SU-DHL-6 (cell line): Measurements from ENCODE around the gene SASS6.

Source experiments
- H2AFZ ChIP-seq: fragments of 200-600 bp; sonication (generic); 2 replicates; pipeline ENCODE4 v1.6.1; 2014; ENCODE audit warnings: low read depth, mild to moderate bottlenecking, moderate library complexity, mixed read lengths, antibody characterized with exemption, low read length; ENCODE audit not compliant: severe bottlenecking
- H3F3A ChIP-seq: fragments of 200-600 bp; shearing (Covaris generic); 2 replicates; pipeline ENCODE4 v1.6.0; 2016; ENCODE audit warnings: antibody characterized with exemption, mild to moderate bottlenecking; ENCODE audit not compliant: insufficient read depth
- H3K27ac ChIP-seq: fragments of 200-600 bp; sonication (generic); 2 replicates; pipeline ENCODE4 v1.5.1; 2016; ENCODE audit warnings: low read depth, mild to moderate bottlenecking, low read length, moderate library complexity, mixed read lengths
- H3K27me3 ChIP-seq: fragments of 200-600 bp; sonication (generic), shearing (Covaris generic); 2 replicates; pipeline ENCODE4 v1.6.0; 2014; ENCODE audit warnings: mild to moderate bottlenecking, low read length
- H3K36me3 ChIP-seq: fragments of 200-600 bp; sonication (generic); 2 replicates; pipeline ENCODE4 v1.6.1; 2014; ENCODE audit warnings: mild to moderate bottlenecking, low read length, mixed read lengths
- H3K4me2 ChIP-seq: fragments of 300-600, 200-600 bp; shearing (Covaris generic), sonication (generic); 2 replicates; pipeline ENCODE4 v1.6.0; 2014; ENCODE audit warnings: low read length, low read depth, mild to moderate bottlenecking; ENCODE audit not compliant: poor library complexity, severe bottlenecking
- H3K4me3 ChIP-seq: fragments of 200-600 bp; sonication (generic); 2 replicates; pipeline ENCODE4 v1.5.1; 2014; ENCODE audit warnings: antibody characterized with exemption, low read length, mild to moderate bottlenecking, mixed read lengths; ENCODE audit not compliant: insufficient read depth, poor library complexity, severe bottlenecking
- H3K79me2 ChIP-seq: fragments of 200-600 bp; sonication (generic); 2 replicates; pipeline ENCODE4 v1.6.1; 2014; ENCODE audit warnings: mild to moderate bottlenecking, low read length, moderate library complexity; ENCODE audit not compliant: insufficient read depth
- H3K9ac ChIP-seq: fragments of 200-600 bp; sonication (generic); 2 replicates; pipeline ENCODE4 v1.7.0; 2014; ENCODE audit warnings: mild to moderate bottlenecking, low read length
- H3K9me2 ChIP-seq: fragments of 200-600 bp; sonication (generic); replicated peaks from 2 replicates; pipeline ENCODE4 v1.6.1; 2014; ENCODE audit warnings: low read length; ENCODE audit not compliant: insufficient read depth
- H3K9me3 ChIP-seq: fragments of 200-600 bp; sonication (generic); 2 replicates; pipeline ENCODE4 v1.6.1; 2014; ENCODE audit warnings: low read length, mixed read lengths; ENCODE audit not compliant: insufficient read depth
- H4K20me1 ChIP-seq: fragments of 200-600 bp; sonication (generic); 2 replicates; pipeline ENCODE4 v1.6.1; 2014; ENCODE audit warnings: low read depth, mild to moderate bottlenecking, antibody characterized with exemption, low read length, moderate library complexity, mixed read lengths
- CTCF ChIP-seq: fragments of 200-600 bp; sonication (generic); IDR thresholded peaks from one replicate; pipeline ENCODE4 v1.5.1; 2017; ENCODE audit warnings: antibody characterized with exemption, mild to moderate bottlenecking, low read length, moderate library complexity; ENCODE audit not compliant: insufficient read depth, poor library complexity, severe bottlenecking
- EZH2phosphoT487 ChIP-seq: fragments of 200-600 bp; sonication (generic), shearing (Covaris generic); conservative IDR thresholded peaks from 2 replicates; pipeline ENCODE4 v1.6.1; 2018; ENCODE audit warnings: mild to moderate bottlenecking, antibody characterized with exemption, low read length, moderate library complexity, mixed read lengths

SASS6 gene

DNA sequence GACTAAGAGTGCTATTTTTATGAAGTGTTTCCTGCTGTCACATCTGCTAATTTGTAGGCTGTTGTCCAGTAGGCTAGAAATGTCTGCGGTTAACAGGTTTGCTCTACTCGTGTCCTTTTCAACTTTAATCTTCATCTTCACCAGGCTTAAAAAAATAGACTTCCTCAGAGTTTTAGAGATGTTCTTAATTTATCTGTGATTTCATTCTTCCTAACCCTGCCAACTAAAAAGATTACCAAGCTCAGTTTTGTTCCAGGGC, 66.8 kb downstream of the SASS6 start:
- no peaks in the 10 kb centered on the region for H3K27me3 ChIP-seq
- no peak overlapping the region for H3K9ac ChIP-seq
- peaks cover 46% of the 10 kb centered on the region; the same call in 1 of the 2 replicates for H3K36me3 ChIP-seq
- no peak overlapping the region for H3K4me2 ChIP-seq
- no peak overlapping the region for H3K27ac ChIP-seq
- TF ChIP-seq EZH2phosphoT487 (no peak), CTCF (no peak)
- no peaks in the 10 kb centered on the region for H3F3A ChIP-seq
- H3K4me3 ChIP-seq = no peak overlapping the region
- peaks cover 10% of the 10 kb centered on the region for H3K79me2 ChIP-seq
- no peaks in the 10 kb centered on the region for H3K9me2 ChIP-seq
- H4K20me1 ChIP-seq = no peaks in the 10 kb centered on the region
- no peak overlapping the region for H2AFZ ChIP-seq
- no peaks in the 10 kb centered on the region for H3K9me3 ChIP-seq

DNA sequence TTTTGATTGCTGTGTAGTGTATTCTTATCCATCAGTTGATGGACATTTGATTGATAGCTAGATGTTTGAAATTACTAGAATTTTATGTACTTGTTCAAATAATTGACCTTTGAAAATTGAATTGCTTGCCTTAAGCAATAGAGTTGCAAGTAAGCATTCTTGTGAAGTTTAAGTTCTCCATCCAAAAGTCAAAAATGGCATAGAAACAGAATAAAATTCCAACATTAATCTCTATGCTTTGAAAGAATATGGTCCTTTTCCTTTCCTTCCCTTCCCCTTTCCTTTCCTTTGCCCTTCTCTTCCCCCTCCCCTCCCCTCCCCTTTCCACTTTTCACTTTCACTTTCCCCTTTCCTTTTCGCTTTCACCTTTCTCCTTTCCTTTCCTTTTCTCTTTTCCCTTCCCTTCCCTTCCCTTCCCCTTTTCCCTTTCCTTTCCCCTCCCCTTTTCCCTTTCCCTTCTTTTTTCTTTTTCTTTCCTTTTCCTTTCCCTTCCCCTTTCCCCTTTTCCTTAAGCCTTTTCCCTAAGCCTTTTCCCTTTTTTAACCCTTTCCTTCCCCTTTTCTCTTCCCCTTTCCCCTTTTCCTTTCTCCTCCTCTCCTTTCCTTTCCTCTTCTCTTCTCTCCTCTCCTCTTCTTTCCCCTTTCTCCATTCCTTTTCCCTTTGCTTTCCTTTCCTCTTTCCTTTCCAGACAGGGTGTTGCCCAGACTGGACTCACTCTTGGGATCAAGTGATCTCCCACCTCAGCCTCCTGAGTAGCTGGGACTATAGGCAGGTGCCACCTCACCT, 67.4 kb downstream of the SASS6 start:
- no peak for TF ChIP-seq EZH2phosphoT487
- Histone ChIP-seq H3K27me3 (no peaks in the 10 kb centered on the region), H3K9me3 (no peaks in the 10 kb centered on the region), H3K36me3 (peaks cover 47% of the 10 kb centered on the region), H3K27ac (no peak overlapping the region), H3K4me3 (no peak overlapping the region), H3F3A (no peaks in the 10 kb centered on the region), H3K9me2 (no peaks in the 10 kb centered on the region), H4K20me1 (no peaks in the 10 kb centered on the region), H3K9ac (no peak overlapping the region), H2AFZ (no peak overlapping the region), H3K4me2 (no peak overlapping the region), H3K79me2 (peaks cover 15% of the 10 kb centered on the region)

DNA sequence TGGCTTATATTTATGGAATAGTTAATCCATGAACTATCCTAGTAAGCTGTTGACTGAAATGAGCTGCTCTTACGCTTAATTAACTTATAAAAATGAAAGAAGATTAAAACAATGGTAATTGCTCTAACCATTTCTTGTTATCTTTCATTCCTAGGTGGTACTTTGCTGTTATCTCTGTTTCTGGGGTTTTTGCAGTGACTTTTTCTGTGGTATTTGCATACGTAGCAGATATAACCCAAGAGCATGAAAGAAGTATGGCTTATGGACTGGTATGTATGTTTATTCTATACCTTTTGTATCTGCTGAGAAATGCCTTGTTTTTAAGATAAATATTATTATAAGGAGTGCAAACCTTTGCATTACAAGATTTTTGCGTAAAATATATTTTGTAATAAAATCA, 71.0 kb downstream of the SASS6 start:
- no peak overlapping the region for H2AFZ ChIP-seq
- TF ChIP-seq CTCF (no peak), EZH2phosphoT487 (no peak)
- H3K4me2 ChIP-seq = no peak overlapping the region
- H3K9ac ChIP-seq = no peak overlapping the region
- H3K27me3 ChIP-seq = no peaks in the 10 kb centered on the region
- H3K36me3 ChIP-seq = peaks cover 53% of the 10 kb centered on the region
- H3F3A ChIP-seq = 0 out of 2 replicates have a peak, but pooled peaks cover 7% of the 10 kb centered on the region
- H3K27ac ChIP-seq = no peak overlapping the region
- 0 out of 2 replicates have a peak, but pooled peaks cover 6% of the 10 kb centered on the region for H4K20me1 ChIP-seq
- H3K9me3 ChIP-seq = no peaks in the 10 kb centered on the region
- H3K4me3 ChIP-seq = no peak overlapping the region
- no peaks in the 10 kb centered on the region for H3K9me2 ChIP-seq
- H3K79me2 ChIP-seq = peaks cover 34% of the 10 kb centered on the region

DNA sequence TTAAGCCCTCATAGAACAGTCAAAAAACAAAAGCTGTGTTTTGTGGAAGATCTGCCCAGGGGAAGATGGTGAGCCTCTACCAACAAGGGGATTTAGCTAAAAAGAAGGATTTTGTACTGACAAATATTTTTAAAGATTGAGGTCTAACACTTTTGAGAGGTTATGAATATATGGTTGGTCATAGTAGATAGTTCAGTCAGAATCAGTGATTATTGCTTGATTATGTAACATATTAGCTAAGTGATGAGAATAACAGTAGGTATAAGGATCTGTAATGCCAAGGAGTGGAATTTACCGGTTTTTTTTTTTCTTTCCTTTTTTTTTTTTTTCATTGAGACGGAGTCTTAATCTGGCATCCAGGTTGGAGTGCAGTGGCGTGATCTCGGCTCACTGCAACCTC, 79.0 kb downstream of the SASS6 start:
- Histone ChIP-seq H3F3A (0 out of 2 replicates have a peak, but pooled peaks cover 14% of the 10 kb centered on the region), H3K9me2 (no peaks in the 10 kb centered on the region), H3K9ac (no peak overlapping the region), H2AFZ (no peak overlapping the region), H4K20me1 (peaks cover 7% of the 10 kb centered on the region; the same call in 1 of the 2 replicates), H3K36me3 (peaks cover 28% of the 10 kb centered on the region), H3K4me3 (no peak overlapping the region), H3K27me3 (no peaks in the 10 kb centered on the region), H3K4me2 (no peak overlapping the region), H3K9me3 (no peaks in the 10 kb centered on the region), H3K79me2 (peaks cover 90% of the 10 kb centered on the region), H3K27ac (no peak overlapping the region)
- no peak for TF ChIP-seq EZH2phosphoT487
- TF ChIP-seq CTCF = no peak
